ENCODE data around the gene ADAM12. TPM values are rescaled to one million over a fixed set of nuclear protein-coding genes. Genes with fewer than 3 reads are reported as not detected.

ADAM12 gene
- polyA plus RNA-seq, 3 donors: 0.05 TPM; not detected in 2

DNA sequence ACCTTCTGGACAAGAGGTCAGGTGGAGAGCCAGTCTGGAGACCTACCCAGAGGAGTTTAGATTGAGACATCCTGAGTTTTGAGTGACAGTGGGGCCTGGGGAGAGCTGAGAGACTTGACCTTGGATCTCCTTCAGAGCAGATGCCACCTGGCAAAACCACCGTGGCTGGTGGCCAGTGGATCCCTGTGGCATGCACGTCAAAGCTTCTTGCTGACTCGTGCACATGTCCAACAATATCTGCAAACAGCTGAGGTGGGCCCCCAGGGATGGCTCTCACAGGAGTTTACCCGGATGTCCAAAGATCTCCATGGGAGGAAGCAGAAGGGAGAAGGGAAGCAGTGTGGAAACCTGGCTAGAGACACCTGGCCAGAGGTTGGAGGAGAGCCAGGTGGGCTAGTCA lies 261.4 kb downstream of the ADAM12 start:
- no peak overlapping the region for H3K9ac ChIP-seq (ENCODE audit: insufficient read depth, low read length, poor library complexity, severe bottlenecking)
- peaks cover 1 to 3% (median 2%) of the 10 kb centered on the region in 3 donors for H3K27me3 Mint-ChIP-seq (ENCODE audit: low read depth in 3 of 3)
- intact Hi-C loops (cut with micrococcal nuclease): no loop called here
- no peaks in the 10 kb centered on the region for H3K79me2 ChIP-seq (ENCODE audit: insufficient read depth, low read length)
- no peak overlapping the region for H3K27ac ChIP-seq (ENCODE audit: low read depth in 1 of 2, low read length in 2 of 2)
- H3K4me1 Mint-ChIP-seq: peaks cover 12% of the 10 kb centered on the region
- WGBS (ENCODE audit: insufficient coverage): 70% methylated on average over 4 of the region's 4 CpGs
- no peak overlapping the region for H2AFZ ChIP-seq (ENCODE audit: insufficient read depth, low read depth, low read length, poor library complexity, severe bottlenecking)
- H3K27me3 ChIP-seq (ENCODE audit: control insufficient read depth in 2 of 2, insufficient read depth in 2 of 2, low read length in 2 of 2): no peaks in the 10 kb centered on the region
- H3K36me3 ChIP-seq (replicated peaks in 1 of 2; ENCODE audit: control insufficient read depth in 1 of 2, insufficient read depth in 2 of 2, low read length in 2 of 2): no peaks in the 10 kb centered on the region
- H3K36me3 Mint-ChIP-seq: no peaks in the 10 kb centered on the region
- peaks cover 0 to 7% of the 10 kb centered on the region in 2 donors for H3K4me1 ChIP-seq (ENCODE audit: control insufficient read depth in 1 of 2, insufficient read depth in 2 of 2, low read length in 2 of 2)
- H3K27ac Mint-ChIP-seq: no peak overlapping the region
- H3K4me2 ChIP-seq (replicated peaks; ENCODE audit: extremely low read depth, low read length, poor library complexity, severe bottlenecking): no peak overlapping the region
- TF ChIP-seq, protein P1, sequence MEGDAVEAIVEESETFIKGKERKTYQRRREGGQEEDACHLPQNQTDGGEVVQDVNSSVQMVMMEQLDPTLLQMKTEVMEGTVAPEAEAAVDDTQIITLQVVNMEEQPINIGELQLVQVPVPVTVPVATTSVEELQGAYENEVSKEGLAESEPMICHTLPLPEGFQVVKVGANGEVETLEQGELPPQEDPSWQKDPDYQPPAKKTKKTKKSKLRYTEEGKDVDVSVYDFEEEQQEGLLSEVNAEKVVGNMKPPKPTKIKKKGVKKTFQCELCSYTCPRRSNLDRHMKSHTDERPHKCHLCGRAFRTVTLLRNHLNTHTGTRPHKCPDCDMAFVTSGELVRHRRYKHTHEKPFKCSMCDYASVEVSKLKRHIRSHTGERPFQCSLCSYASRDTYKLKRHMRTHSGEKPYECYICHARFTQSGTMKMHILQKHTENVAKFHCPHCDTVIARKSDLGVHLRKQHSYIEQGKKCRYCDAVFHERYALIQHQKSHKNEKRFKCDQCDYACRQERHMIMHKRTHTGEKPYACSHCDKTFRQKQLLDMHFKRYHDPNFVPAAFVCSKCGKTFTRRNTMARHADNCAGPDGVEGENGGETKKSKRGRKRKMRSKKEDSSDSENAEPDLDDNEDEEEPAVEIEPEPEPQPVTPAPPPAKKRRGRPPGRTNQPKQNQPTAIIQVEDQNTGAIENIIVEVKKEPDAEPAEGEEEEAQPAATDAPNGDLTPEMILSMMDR (IDR thresholded peaks at IDR 0.05): no peak
- H3K9me3 ChIP-seq (replicated peaks in 1 of 2; ENCODE audit: control insufficient read depth in 1 of 2, insufficient read depth in 1 of 2, low read length in 2 of 2): no peaks in the 10 kb centered on the region
- no peak for DNase-seq
- H3K4me3 ChIP-seq (replicated peaks in 1 of 3; ENCODE audit: low read depth in 2 of 3, low read length in 3 of 3): no peak overlapping the region
- H3K9me3 Mint-ChIP-seq: peaks cover 0 to 2% (median 0%) of the 10 kb centered on the region in 7 donors
- no peaks in the 10 kb centered on the region for H4K20me1 ChIP-seq (ENCODE audit: insufficient read depth, low read length)
- no peak overlapping the region for H3K4me3 Mint-ChIP-seq

DNA sequence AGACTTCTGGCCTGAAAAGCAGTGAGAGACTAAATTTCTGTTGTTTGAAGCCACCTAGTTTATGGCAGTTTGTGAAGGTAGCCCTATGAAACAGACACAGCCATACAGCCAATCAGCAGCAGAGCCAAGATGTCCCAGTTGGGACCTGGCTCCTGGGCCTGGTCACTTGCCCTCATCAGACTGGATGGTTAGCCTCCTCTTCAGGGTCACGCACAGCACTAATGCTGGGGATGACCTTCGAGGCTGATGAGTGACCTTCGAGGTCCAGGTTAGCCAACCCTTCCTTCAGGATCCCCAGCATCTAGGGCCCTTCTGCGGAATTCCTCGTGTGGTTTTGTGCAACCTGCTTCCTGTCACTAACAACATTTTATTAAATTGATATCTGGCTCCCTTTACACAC lies 262.3 kb downstream of the ADAM12 start:
- Mint-ChIP-seq H3K4me1 (peaks cover 12% of the 10 kb centered on the region), H3K27me3 (ENCODE audit: low read depth in 3 of 3) (peaks cover 1 to 3% (median 2%) of the 10 kb centered on the region in 3 donors), H3K4me3 (no peak overlapping the region), H3K9me3 (peaks cover 0 to 2% (median 0%) of the 10 kb centered on the region in 7 donors), H3K36me3 (no peaks in the 10 kb centered on the region), H3K27ac (no peak overlapping the region)
- Histone ChIP-seq H3K9me3 (replicated peaks in 1 of 2; ENCODE audit: control insufficient read depth in 1 of 2, insufficient read depth in 1 of 2, low read length in 2 of 2) (no peaks in the 10 kb centered on the region), H4K20me1 (ENCODE audit: insufficient read depth, low read length) (no peaks in the 10 kb centered on the region), H3K4me3 (replicated peaks in 1 of 3; ENCODE audit: low read depth in 2 of 3, low read length in 3 of 3) (no peak overlapping the region), H3K27me3 (ENCODE audit: control insufficient read depth in 2 of 2, insufficient read depth in 2 of 2, low read length in 2 of 2) (no peaks in the 10 kb centered on the region), H3K9ac (ENCODE audit: insufficient read depth, low read length, poor library complexity, severe bottlenecking) (no peak overlapping the region), H3K4me2 (replicated peaks; ENCODE audit: extremely low read depth, low read length, poor library complexity, severe bottlenecking) (no peak overlapping the region), H3K79me2 (ENCODE audit: insufficient read depth, low read length) (no peaks in the 10 kb centered on the region), H3K27ac (ENCODE audit: low read depth in 1 of 2, low read length in 2 of 2) (no peak overlapping the region), H2AFZ (ENCODE audit: insufficient read depth, low read depth, low read length, poor library complexity, severe bottlenecking) (no peak overlapping the region), H3K4me1 (ENCODE audit: control insufficient read depth in 1 of 2, insufficient read depth in 2 of 2, low read length in 2 of 2) (peaks cover 0 to 7% of the 10 kb centered on the region in 2 donors), H3K36me3 (replicated peaks in 1 of 2; ENCODE audit: control insufficient read depth in 1 of 2, insufficient read depth in 2 of 2, low read length in 2 of 2) (no peaks in the 10 kb centered on the region)
- intact Hi-C loops (cut with micrococcal nuclease): no loop called here
- DNase-seq: no peak
- WGBS (ENCODE audit: insufficient coverage): 74% methylated on average over 5 of the region's 5 CpGs
- TF ChIP-seq, protein P1 (IDR thresholded peaks at IDR 0.05): no peak
